HG03469 (cell line): ENCODE data around the gene PCDHGA8.
"Not testable (repeated sequence)": the region's sequence is repeated elsewhere in the genome, so short reads cannot be mapped to it uniquely, and the experiment has no call there.

Experiments
- ATAC-seq: cut with Tn5 transposase; IDR thresholded peaks from one replicate; pipeline ENCODE4 v1.9.1; 2021; ENCODE audit warnings: mild to moderate bottlenecking, moderate library complexity, moderate number of reproducible peaks; ENCODE audit not compliant: unreplicated experiment

Gene PCDHGA8

GRCh38 chr5:141392429-141393198 is at the start of gene PCDHGA8:
Gene PCDHGA8, plus strand, starts transcription at chr5:141392633. Its CDS starts 181 bp downstream, at chr5:141392814.
- ATAC-seq: no peak

DNA sequence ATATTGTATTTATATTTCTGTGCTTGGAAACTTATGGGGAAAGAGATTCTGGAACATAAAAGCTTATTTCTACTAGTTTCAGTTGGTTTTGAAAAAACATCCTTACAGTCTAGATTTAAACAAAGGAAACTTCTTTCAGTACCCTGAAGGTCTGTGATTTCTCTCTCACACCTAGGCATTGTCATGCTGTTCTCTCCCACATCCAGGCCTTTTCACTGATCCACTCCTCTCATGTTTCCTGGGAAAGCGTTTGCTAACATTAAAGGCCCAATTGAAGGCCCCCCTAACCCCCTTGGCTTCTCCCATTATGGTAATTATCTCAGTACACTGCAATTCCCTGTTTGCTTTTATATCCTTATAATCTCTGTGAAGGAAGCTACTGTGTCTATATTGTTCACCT is 49.7 kb upstream of the PCDHGA8 start:
- no peak for ATAC-seq

DNA sequence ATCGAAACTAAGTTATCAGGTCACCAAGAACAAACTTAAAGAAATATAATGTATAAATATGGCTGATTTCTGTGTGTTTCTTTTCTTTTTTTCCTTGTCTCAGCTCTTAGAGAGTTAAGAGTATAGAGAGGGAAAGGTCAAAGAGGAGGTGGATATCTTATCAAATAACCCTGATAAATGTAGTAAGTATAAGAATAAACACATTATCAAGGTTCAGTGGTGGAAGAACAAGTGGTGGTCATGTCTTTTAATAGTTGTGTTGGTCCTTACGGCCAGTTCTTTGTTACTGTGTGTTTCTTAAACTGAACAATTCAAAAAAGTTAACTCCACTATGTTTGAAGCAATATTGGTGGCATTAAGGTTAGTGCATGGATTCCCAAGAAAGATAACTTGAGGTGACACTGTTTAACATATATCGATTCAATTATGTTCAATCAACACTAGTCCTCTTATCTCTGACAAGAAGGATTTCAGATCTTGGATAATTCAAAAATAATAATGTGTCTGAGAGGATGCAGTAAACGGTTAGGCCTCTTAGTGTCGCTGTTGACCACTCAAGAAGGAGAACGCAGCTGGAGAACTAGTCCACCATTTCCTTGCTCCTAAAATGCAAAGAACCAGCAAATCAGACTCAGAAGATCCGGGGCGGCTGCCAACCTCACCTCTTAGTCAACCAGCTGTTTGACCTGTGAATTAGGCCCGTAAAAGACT is 49.0 kb upstream of the PCDHGA8 start, which contains the start of gene PCDHGA3:
TSS of gene PCDHGA3 (plus strand) at position 588 of the 711 bp plus-strand sequence. CDS start 205 bp downstream, outside the sequence.
- no peak for ATAC-seq

DNA sequence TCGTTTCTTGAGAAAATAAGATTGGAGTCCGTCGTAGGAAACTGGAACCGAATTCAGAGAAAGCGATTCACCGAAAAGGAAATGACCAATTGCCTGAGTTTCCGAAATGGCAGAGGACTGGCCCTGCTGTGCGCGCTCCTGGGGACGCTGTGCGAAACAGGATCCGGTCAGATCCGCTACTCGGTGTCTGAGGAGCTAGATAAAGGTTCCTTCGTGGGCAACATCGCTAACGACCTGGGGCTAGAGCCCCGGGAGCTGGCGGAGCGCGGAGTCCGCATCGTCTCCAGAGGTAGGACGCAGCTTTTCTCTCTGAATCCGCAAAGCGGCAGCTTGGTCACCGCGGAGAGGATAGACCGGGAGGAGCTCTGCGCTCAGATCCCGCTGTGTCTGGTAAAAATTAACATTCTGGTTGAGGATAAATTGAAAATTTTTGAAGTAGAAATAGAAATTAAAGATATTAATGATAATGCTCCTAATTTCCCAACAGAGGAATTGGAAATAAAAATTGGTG is 48.4 kb upstream of the PCDHGA8 start:
- ATAC-seq: no peak

DNA sequence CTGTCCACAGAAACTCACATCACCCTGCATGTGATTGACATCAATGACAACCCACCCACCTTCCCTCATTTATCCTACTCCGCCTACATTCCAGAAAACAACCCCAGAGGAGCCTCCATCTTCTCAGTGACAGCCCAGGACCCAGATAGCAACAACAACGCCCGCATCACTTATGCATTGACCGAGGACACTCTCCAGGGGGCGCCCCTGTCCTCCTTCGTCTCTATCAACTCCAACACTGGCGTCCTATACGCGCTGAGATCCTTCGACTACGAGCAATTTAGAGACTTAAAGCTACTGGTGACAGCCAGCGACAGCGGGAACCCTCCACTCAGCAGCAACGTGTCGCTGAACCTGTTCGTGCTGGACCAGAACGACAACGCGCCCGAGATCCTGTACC is 47.1 kb upstream of the PCDHGA8 start:
- no peak for ATAC-seq

GRCh38 chr5:141346017-141346416 is 46.4 kb upstream of the PCDHGA8 start:
- ATAC-seq: not testable (repeated sequence)

DNA sequence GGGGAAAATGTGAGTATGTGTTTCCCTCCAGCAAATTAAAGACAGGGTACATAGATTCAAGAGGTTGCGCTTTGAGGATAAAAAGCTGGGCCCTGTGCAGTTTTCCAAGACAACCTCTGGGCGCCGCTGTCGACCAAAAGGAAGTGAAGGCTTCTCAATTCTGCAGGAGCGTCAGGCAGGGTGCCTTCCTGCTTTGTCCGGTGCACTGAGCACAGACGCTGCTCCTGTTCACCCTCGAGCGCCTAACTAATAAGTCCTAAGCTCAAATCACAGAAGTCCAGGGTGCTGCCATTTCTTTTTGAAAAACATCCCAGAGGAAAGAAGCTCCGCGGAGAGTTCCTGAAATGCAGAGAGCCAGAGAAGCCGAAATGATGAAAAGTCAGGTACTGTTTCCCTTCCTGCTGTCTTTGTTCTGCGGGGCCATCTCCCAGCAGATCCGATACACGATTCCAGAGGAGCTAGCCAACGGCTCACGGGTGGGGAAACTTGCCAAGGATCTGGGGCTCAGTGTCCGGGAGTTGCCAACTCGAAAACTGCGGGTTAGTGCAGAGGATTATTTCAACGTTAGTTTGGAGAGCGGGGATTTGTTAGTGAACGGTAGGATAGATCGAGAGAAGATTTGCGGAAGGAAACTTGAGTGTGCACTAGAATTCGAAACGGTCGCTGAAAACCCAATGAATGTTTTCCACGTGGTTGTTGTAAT is 42.4 kb upstream of the PCDHGA8 start, which contains the start of gene PCDHGB1:
TSS of gene PCDHGB1 (plus strand) at position 183 of the 703 bp plus-strand sequence. CDS start at position 345, 162 bp downstream.
- ATAC-seq: peak; percentile 60

- no peak for ATAC-seq
These were observed 40.8 kb upstream of the PCDHGA8 start for GRCh38 chr5:141351591-141351990.

GRCh38 chr5:141354900-141355469 is 37.4 kb upstream of the PCDHGA8 start, which contains the start of gene PCDHGA4:
Gene PCDHGA4, plus strand, starts transcription at chr5:141355021. Its CDS starts 87 bp downstream, at chr5:141355108.
- no peak for ATAC-seq

DNA sequence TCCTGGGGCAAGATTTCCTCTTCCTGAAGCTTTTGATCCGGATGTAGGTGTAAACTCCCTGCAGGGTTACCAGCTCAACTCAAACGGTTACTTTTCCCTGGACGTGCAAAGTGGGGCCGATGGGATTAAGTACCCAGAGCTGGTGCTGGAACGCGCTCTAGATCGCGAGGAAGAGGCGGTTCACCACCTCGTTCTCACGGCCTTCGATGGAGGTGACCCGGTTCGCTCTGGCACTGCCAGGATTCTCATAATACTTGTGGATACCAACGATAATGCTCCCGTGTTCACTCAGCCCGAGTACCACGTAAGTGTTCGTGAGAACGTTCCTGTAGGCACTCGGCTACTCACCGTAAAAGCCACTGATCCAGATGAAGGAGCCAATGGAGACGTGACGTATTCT is 36.8 kb upstream of the PCDHGA8 start:
- ATAC-seq: no peak

GRCh38 chr5:141356133-141356532 is 36.3 kb upstream of the PCDHGA8 start:
- ATAC-seq: no peak

DNA sequence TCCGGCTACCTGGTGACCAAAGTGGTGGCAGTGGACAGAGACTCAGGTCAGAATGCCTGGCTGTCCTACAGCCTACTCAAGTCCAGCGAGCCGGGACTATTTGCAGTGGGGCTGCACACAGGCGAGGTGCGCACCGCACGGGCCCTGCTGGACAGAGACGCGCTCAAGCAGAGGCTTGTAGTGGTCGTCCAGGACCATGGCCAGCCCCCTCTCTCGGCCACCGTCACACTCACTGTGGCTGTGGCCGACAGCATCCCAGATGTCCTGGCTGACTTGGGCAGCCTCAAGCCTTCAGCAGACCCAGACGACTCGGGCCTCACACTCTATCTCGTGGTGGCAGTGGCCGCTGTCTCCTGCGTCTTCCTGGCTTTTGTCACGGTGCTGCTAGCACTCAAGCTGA is 35.5 kb upstream of the PCDHGA8 start:
- no peak for ATAC-seq

DNA sequence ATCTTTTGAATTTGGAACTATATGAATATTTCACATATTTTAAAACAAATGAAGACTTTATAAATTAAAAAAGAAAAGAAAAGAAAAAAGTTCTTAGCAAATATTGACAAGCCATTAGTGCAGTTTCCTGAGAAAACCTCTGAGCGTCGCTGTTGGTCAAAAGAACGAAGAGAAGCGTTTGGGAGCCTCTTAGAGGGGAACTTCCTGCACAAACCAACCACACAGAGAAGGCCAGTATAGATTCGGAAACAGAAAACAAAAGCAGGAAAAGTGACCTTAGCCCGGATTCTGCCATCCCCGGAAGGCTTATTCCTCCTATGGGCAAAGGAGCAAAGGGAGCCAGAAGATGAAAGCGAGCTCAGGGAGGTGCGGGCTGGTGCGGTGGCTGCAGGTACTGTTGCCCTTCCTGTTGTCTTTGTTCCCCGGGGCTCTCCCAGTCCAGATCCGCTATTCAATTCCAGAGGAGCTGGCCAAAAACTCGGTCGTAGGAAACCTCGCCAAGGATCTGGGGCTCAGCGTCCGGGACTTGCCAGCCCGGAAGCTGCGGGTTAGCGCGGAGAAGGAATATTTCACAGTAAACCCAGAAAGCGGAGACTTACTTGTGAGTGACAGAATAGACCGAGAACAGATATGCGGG is 32.5 kb upstream of the PCDHGA8 start, which contains the start of gene PCDHGB2:
TSS of gene PCDHGB2 (plus strand) at position 205 of the 637 bp plus-strand sequence. CDS start at position 347, 142 bp downstream.
- ATAC-seq: peak; percentile 74

DNA sequence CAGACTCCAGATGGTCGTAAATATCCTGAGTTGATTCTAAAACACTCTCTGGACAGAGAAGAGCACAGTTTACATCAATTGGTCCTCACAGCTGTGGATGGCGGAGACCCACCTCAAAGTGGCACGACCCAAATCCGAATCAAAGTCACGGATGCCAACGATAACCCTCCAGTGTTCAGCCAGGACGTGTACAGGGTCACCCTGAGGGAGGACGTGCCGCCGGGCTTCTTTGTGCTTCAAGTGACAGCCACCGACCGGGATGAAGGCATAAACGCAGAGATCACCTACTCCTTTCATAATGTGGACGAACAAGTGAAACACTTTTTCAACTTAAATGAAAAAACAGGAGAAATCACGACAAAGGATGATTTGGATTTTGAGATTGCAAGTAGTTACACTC is 31.7 kb upstream of the PCDHGA8 start:
- no peak for ATAC-seq

GRCh38 chr5:141362719-141363118 is 29.7 kb upstream of the PCDHGA8 start:
- no peak for ATAC-seq

- no peak for ATAC-seq
These were observed 28.3 kb upstream of the PCDHGA8 start, which contains the start of gene PCDHGA5 for GRCh38 chr5:141363952-141364660. Gene PCDHGA5, plus strand, starts transcription at chr5:141364162. Its CDS starts 169 bp downstream, at chr5:141364331.

GRCh38 chr5:141366016-141366896 is 26.2 kb upstream of the PCDHGA8 start:
- no peak for ATAC-seq
